ENCODE results near the gene CFAP68.

Gene CFAP68, protein sequence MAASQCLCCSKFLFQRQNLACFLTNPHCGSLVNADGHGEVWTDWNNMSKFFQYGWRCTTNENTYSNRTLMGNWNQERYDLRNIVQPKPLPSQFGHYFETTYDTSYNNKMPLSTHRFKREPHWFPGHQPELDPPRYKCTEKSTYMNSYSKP

DNA sequence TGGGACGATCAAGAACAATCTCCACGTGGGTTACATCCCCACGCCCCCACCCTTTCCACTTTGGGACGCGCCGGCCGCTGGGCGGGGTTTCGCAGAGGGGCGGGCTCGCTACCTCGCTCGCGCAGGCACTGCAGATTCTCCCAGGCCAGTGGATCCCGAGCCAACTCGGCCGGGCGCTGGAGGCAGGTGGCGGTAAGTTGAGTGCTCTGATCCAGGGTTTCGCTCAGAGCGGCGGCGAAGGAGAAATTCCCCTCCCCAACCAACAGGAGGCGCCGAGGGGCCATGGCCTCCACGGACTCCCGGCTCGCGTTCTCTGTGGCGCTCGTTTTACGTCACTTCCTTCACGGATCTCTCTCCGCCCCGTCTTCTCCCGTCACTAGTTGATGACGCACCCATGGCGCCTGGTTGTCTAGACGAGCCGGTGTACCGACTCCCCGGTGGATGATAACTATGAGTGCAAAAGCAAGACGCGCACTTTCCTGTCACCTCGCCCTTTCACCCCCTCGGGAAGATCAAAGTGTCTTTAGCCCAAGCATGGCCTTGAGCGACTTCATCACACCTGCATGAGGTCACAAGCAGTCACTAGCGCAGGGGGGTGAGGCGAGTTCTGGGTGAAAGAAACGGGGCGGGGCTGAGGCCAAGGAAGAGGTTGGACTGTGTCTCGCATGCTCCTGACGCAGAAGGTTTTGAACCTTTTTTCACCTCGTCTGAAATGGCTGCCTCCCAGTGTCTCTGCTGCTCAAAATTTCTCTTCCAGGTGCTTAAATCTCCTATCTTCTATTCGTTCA, at the start of gene CFAP68, which contains the start of gene FDXACB1:
Gene CFAP68 (plus strand): TSS at position 693 of the 788 bp plus-strand sequence. CDS start 20 bp downstream, at position 713.
Gene FDXACB1 (minus strand): TSS at position 317 of the 788 bp plus-strand sequence. CDS start 33 bp downstream, at position 284.
- peak; percentile 86 to 90 for DNase-seq (ENCODE audit: low read depth in 2 of 2)

DNA sequence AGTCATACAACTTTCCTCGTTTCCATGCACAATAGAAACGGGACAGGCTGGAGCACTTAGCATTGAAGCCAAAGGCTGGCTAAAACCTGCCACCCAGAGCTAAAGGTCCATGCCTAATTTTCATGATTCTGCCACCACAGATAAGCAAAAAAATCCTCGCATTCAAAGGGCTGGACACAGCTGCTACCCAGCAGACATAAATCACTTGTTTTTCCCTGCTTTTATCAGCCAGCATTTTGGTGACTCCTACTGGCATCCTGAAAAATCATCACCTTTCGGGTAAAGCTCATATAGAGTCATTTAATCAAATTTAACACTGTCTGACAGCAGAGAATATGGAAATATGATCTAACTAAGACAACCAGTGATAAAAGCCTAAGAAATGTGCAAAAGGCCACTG, 45.8 kb upstream of the CFAP68 start:
- no peak for DNase-seq (ENCODE audit: low read depth in 2 of 2)

DNA sequence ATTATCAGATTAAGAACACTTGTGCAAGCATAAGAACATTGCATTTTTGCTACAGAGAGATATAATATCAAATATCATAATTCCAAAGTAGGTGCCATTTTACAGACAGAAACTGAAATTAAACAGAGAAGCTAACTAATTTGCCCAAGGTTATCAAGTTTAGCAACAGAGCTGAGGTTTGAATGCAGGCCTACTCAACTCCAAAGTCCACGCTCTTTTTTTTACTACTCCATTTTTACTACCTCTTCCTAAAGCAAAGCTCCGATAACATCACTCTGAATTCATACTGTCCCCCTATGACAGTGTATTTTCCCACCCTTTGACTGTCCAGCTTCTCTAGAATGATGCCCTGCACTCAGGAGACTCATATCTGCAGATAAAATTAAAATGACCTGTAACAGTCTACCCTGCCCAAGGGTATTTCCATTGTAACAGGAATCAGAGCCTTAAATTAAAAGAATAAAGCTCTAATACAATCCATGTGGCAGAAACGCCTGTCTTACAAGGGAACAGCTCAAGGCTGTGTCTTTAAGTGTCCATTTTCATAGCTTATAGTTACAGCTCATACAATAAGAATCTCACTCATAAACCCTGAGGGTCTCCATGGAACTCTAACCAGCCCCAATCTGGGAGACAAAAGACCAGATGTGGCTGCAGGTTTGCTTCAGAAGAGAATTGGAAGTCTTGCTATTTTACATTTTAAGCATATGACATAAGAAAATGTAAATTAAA, 44.7 kb upstream of the CFAP68 start:
- DNase-seq (ENCODE audit: low read depth in 2 of 2) = no peak

- no peak for DNase-seq (ENCODE audit: low read depth in 2 of 2)
Measured at GRCh38 chr11:111835665-111836064, 43.7 kb upstream of the CFAP68 start.

GRCh38 chr11:111836162-111836561, 43.2 kb upstream of the CFAP68 start:
- DNase-seq (ENCODE audit: low read depth in 2 of 2) = no peak

DNA sequence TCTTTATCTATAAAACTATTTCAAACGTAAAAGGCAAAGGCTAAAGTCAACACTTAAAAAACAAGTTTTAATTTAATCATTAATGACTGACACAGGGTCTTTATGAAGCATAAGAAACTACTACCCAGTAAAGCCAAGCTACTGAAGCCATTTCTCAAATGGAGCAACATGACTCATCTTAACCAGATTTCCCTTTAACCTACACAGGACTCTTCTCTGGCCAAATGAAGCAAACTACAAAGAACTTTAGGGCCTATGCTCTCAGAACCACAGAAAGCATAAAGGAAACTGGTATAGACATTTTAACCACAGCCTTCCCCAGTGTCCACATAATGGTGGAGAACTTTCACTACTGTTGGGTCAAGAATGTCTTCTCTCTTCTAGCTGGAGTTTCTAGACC, 42.6 kb upstream of the CFAP68 start:
- DNase-seq (ENCODE audit: low read depth in 2 of 2) = no peak

- DNase-seq (ENCODE audit: low read depth in 2 of 2) = no peak
Measured at GRCh38 chr11:111837366-111837891, 41.9 kb upstream of the CFAP68 start.

GRCh38 chr11:111838054-111838453, 41.3 kb upstream of the CFAP68 start:
- DNase-seq (ENCODE audit: low read depth in 2 of 2) = no peak

GRCh38 chr11:111840143-111840542, 39.2 kb upstream of the CFAP68 start:
- DNase-seq (ENCODE audit: low read depth in 2 of 2) = no peak

DNA sequence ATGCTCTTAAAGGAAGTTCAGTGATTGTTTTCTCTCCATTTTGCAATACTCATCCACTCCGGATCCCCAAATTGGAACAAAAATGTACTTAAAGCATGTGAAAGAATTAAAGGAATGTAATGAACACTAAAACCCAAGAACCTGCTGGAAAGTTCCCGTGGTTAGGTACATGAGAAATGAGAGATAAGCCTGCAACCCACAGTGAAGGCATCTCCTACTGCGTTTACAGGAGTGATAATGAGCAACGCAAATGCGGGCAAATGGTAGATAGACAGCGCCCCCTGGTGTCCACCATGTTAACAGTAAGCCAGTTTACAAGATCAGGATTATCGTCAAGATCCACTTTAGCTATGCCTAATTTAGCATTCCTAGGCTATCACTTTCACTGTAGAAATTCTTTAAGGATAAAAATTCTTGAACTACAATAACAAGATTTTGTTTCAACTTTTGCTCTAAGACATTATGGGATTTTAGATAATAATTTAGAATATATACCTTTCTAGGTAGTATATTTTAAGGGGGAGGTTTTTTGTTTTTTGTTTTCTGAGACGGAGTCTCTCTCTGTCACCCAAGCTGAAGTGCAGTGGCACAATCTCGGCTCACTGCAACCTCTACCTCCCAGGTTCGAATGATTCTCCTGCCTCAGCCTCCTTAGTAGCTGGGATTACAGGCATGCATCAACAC, 37.8 kb upstream of the CFAP68 start:
- DNase-seq (ENCODE audit: low read depth in 2 of 2) = peak; percentile 73 to 79

GRCh38 chr11:111843661-111844060, 35.7 kb upstream of the CFAP68 start:
- DNase-seq (ENCODE audit: low read depth in 2 of 2) = no peak

- no peak for DNase-seq (ENCODE audit: low read depth in 2 of 2)
Measured at GRCh38 chr11:111845276-111846028, 33.9 kb upstream of the CFAP68 start.

- no peak for DNase-seq (ENCODE audit: low read depth in 2 of 2)
Measured at GRCh38 chr11:111846063-111846462, 33.3 kb upstream of the CFAP68 start.

- no peak for DNase-seq (ENCODE audit: low read depth in 2 of 2)
Measured at GRCh38 chr11:111846636-111847035, 32.7 kb upstream of the CFAP68 start.

GRCh38 chr11:111849631-111850030, 29.7 kb upstream of the CFAP68 start:
- DNase-seq (ENCODE audit: low read depth in 2 of 2) = no peak

DNA sequence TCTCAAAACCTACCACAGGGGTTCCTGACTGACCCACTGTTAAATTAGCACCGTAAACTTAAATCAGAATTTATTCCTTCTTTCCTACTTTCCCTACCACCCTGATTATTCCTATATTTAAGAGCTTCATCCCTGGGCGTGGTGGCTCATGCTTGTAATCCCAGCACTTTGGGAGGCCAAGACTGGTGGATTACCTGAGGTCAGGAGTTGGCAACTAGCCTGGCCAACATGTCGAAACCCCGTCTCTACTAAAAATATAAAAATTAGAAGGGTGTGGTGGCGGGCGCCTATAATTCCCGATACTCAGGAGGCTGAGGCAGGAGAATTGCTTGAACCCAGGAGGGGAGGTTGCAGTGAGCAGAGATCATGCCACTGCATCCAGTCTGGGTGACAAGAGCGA, 28.3 kb upstream of the CFAP68 start:
- no peak for DNase-seq (ENCODE audit: low read depth in 2 of 2)

DNA sequence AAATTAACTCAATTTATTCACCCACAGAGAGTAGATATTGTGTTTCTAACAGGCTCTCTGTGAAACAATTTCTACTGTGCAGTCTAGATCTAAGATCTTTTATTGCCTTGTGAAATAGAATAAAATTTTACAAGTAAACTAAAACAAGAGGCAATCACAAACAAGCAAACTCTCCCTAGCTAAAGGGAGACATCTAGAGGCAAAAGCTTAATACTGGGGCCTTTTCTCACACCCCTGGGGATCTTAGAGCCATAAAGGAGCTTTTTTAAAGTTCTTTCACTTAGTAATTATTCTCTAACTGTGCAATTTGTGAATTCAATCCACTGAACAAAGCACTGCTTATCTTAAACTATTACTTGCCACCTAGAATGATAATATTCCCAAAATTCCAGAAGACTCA, 27.7 kb upstream of the CFAP68 start:
- DNase-seq (ENCODE audit: low read depth in 2 of 2) = no peak

GRCh38 chr11:111852103-111852502, 27.2 kb upstream of the CFAP68 start:
- DNase-seq (ENCODE audit: low read depth in 2 of 2) = no peak

DNA sequence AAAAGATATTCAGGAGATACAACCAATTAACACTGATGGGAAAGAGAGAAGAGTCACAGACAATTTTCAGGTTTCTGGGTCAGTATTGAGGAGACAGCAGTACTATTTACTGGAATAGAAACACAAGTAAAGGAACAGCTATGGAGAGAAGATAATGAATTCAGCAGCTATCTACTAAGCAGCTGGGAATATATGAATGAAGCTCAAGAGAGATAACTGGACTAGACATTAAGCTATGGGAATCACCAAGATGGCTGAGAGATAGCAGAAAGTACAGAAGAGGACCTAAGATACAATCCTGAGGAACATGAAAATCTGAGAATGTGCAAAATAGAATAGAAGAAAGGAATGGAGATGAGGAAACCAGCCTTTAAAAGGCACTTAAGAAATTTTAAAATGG, 23.8 kb upstream of the CFAP68 start:
- no peak for DNase-seq (ENCODE audit: low read depth in 2 of 2)

- no peak for DNase-seq (ENCODE audit: low read depth in 2 of 2)
Measured at GRCh38 chr11:111860257-111860656, 19.1 kb upstream of the CFAP68 start.

GRCh38 chr11:111870113-111870512, 9.2 kb upstream of the CFAP68 start:
- no peak for DNase-seq (ENCODE audit: low read depth in 2 of 2)

Measured in stimulated activated CD8-positive, alpha-beta memory T cell treated with anti-CD3 and anti-CD28 coated beads, Interleukin-2, amount 100 ng/mL, for 48 hours (primary cell).